ENCODE results near the gene SGPP2.

SGPP2 gene

DNA sequence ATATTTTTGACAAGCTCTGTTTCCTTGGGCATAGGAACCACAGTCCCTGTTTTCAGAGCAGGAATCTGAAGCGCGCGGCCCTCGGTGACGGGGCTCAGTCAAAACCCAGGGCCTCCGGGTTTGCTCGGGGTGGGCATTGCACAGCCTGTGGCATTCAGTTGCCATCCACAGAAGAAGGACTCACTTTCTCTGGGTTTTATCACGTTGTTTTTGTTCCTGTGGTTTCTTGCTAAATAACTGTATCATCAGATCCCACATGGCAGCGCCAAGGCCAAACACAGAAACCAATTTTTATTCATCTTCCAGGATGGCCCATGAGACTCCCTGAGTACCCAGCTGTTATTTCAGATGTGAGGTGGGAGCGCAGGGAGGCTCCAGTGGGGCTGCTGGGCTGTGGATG is 35.6 kb downstream of the SGPP2 start:
- H3K27ac ChIP-seq (ENCODE audit: low read depth, low read length) = no peak overlapping the region
- no peak for TF ChIP-seq EZH2phosphoT487 (IDR thresholded peaks at IDR 0.05; ENCODE audit: borderline replicate concordance, low read length)
- TF ChIP-seq, protein P1, sequence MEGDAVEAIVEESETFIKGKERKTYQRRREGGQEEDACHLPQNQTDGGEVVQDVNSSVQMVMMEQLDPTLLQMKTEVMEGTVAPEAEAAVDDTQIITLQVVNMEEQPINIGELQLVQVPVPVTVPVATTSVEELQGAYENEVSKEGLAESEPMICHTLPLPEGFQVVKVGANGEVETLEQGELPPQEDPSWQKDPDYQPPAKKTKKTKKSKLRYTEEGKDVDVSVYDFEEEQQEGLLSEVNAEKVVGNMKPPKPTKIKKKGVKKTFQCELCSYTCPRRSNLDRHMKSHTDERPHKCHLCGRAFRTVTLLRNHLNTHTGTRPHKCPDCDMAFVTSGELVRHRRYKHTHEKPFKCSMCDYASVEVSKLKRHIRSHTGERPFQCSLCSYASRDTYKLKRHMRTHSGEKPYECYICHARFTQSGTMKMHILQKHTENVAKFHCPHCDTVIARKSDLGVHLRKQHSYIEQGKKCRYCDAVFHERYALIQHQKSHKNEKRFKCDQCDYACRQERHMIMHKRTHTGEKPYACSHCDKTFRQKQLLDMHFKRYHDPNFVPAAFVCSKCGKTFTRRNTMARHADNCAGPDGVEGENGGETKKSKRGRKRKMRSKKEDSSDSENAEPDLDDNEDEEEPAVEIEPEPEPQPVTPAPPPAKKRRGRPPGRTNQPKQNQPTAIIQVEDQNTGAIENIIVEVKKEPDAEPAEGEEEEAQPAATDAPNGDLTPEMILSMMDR (IDR thresholded peaks at IDR 0.05; ENCODE audit: low read depth, low read length, poor library complexity, severe bottlenecking) = no peak
- H3K4me2 ChIP-seq (ENCODE audit: low read length) = no peak overlapping the region
- no peak overlapping the region for H3K4me3 ChIP-seq (ENCODE audit: low read length)
- H3F3A ChIP-seq (ENCODE audit: control insufficient read depth, insufficient read depth) = no peaks in the 10 kb centered on the region
- no peaks in the 10 kb centered on the region for H3K9me2 ChIP-seq (replicated peaks; ENCODE audit: control insufficient read depth, low read length)
- no peaks in the 10 kb centered on the region for H3K4me1 ChIP-seq (ENCODE audit: control insufficient read depth, low read length)
- no peaks in the 10 kb centered on the region for H4K20me1 ChIP-seq (ENCODE audit: control insufficient read depth, insufficient read depth, low read depth, low read length)
- no peaks in the 10 kb centered on the region for H3K79me2 ChIP-seq (ENCODE audit: control insufficient read depth, low read length)
- H3K27me3 ChIP-seq (ENCODE audit: control insufficient read depth, low read length) = no peaks in the 10 kb centered on the region
- H3K36me3 ChIP-seq (ENCODE audit: control insufficient read depth, low read length) = no peaks in the 10 kb centered on the region
- H3K9me3 ChIP-seq (ENCODE audit: control insufficient read depth, insufficient read depth, low read length) = no peaks in the 10 kb centered on the region

DNA sequence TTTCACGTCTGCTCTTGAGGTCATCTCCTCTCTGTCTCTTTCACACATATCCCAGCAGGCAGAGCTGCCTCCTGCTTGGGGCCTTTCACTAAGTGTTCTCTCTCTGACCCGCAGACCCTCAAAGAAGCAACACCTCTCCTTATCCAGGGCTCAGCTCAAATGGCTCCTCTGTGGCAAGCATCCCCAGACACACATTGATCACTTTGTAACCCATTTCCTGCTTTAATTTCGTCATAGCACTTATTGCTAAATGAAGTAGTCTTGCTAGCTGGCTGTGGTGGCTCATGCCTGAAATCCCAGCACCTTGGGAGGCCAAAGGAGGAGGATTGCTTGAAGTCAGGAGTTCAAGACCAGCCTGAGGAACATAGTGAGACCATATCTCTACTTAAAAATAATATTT is 41.4 kb downstream of the SGPP2 start:
- no peaks in the 10 kb centered on the region for H3K9me2 ChIP-seq (replicated peaks; ENCODE audit: control insufficient read depth, low read length)
- H3K36me3 ChIP-seq (ENCODE audit: control insufficient read depth, low read length) = no peaks in the 10 kb centered on the region
- H3K4me2 ChIP-seq (ENCODE audit: low read length) = no peak overlapping the region
- no peaks in the 10 kb centered on the region for H3F3A ChIP-seq (ENCODE audit: control insufficient read depth, insufficient read depth)
- H3K27me3 ChIP-seq (ENCODE audit: control insufficient read depth, low read length) = no peaks in the 10 kb centered on the region
- no peaks in the 10 kb centered on the region for H3K4me1 ChIP-seq (ENCODE audit: control insufficient read depth, low read length)
- no peaks in the 10 kb centered on the region for H3K79me2 ChIP-seq (ENCODE audit: control insufficient read depth, low read length)
- H3K9me3 ChIP-seq (ENCODE audit: control insufficient read depth, insufficient read depth, low read length) = no peaks in the 10 kb centered on the region
- H3K27ac ChIP-seq (ENCODE audit: low read depth, low read length) = no peak overlapping the region
- H4K20me1 ChIP-seq (ENCODE audit: control insufficient read depth, insufficient read depth, low read depth, low read length) = no peaks in the 10 kb centered on the region
- H3K4me3 ChIP-seq (ENCODE audit: low read length) = no peak overlapping the region
- TF ChIP-seq, protein P1 (IDR thresholded peaks at IDR 0.05; ENCODE audit: low read depth, low read length, poor library complexity, severe bottlenecking) = no peak
- TF ChIP-seq EZH2phosphoT487 (IDR thresholded peaks at IDR 0.05; ENCODE audit: borderline replicate concordance, low read length) = no peak

DNA sequence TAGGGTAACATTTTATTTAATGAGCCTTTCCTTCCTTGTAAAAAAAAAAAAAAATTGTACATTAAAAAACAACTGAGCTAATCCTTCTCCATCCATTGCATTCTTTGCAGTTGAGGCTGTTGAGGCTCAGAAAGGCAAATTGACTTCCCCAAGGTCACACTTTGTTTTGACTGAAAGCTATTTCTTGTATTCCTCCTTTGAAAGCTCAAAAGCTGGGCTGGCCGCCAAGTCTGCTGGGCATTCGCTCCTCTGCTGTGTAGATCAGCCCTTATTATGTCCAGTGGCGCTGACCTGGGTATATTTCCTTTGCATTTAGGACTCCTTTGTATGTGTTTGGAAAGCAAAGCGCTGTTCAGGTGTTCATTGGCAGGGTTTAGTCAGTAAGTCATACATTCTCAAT is 44.0 kb downstream of the SGPP2 start:
- TF ChIP-seq, protein P1 (IDR thresholded peaks at IDR 0.05; ENCODE audit: low read depth, low read length, poor library complexity, severe bottlenecking) = no peak
- TF ChIP-seq EZH2phosphoT487 (IDR thresholded peaks at IDR 0.05; ENCODE audit: borderline replicate concordance, low read length) = no peak
- Histone ChIP-seq H4K20me1 (ENCODE audit: control insufficient read depth, insufficient read depth, low read depth, low read length) (no peaks in the 10 kb centered on the region), H3K9me3 (ENCODE audit: control insufficient read depth, insufficient read depth, low read length) (no peaks in the 10 kb centered on the region)

More for the DNA sequence above, 44.0 kb downstream of the SGPP2 start:
- H3K4me1 ChIP-seq (ENCODE audit: control insufficient read depth, low read length) = no peaks in the 10 kb centered on the region
- no peaks in the 10 kb centered on the region for H3F3A ChIP-seq (ENCODE audit: control insufficient read depth, insufficient read depth)
- no peaks in the 10 kb centered on the region for H3K27me3 ChIP-seq (ENCODE audit: control insufficient read depth, low read length)
- no peaks in the 10 kb centered on the region for H3K9me2 ChIP-seq (replicated peaks; ENCODE audit: control insufficient read depth, low read length)
- no peaks in the 10 kb centered on the region for H3K79me2 ChIP-seq (ENCODE audit: control insufficient read depth, low read length)
- H3K4me3 ChIP-seq (ENCODE audit: low read length) = no peak overlapping the region
- no peaks in the 10 kb centered on the region for H3K36me3 ChIP-seq (ENCODE audit: control insufficient read depth, low read length)
- H3K27ac ChIP-seq (ENCODE audit: low read depth, low read length) = no peak overlapping the region
- H3K4me2 ChIP-seq (ENCODE audit: low read length) = no peak overlapping the region

Measured in DOHH2 (cell line).